Right atrium auricular region (tissue), 2 donors: ENCODE measurements around the gene ZNF346. TPM values are rescaled to one million over a fixed set of nuclear protein-coding genes. Genes with fewer than 3 reads are reported as not detected.
A peak's percentile ranks its signal among the peaks of the same experiment; 100 is the strongest.

Experiments used
- DNase-seq: peaks from one replicate; pipeline ENCODE4 v3.0.0-alpha.2; 2019; ENCODE audit warnings: low spot score
- H3K27ac ChIP-seq, 2 donors: fragments of 200-600 bp; sonication (generic); 1 replicate in 1 of 2; 2 replicates in 1 of 2; pipeline ENCODE4 v1.5.1; 2016 to 2019
- H3K27me3 ChIP-seq, 2 donors: fragments of 200-600 bp; sonication (generic); one replicate each; pipeline versions ENCODE4 v1.5.1 to v1.6.0; 2017 to 2019
- H3K36me3 ChIP-seq: fragments of 200-600 bp; sonication (generic); one replicate; pipeline ENCODE4 v1.5.1; 2016
- H3K4me1 ChIP-seq, 2 donors: fragments of 200-600 bp; sonication (generic); one replicate each; pipeline versions ENCODE4 v1.5.1 to v1.6.0; 2017 to 2019
- H3K4me3 ChIP-seq, 2 donors: fragments of 200-600 bp; sonication (generic); 1 replicate in 1 of 2; 2 replicates in 1 of 2; pipeline ENCODE4 v1.5.1; 2017 to 2019; ENCODE audit warnings: mild to moderate bottlenecking in 1 of 2, moderate library complexity in 1 of 2
- H3K9me3 ChIP-seq, 2 donors: fragments of 200-600 bp; sonication (generic); one replicate each; pipeline ENCODE4 v1.5.1; 2019
- CTCF ChIP-seq, 2 donors: fragments of 200-600 bp; sonication (generic); IDR thresholded peaks; one replicate each; pipeline ENCODE4 v1.5.1; 2019; ENCODE audit warnings: antibody characterized with exemption in 2 of 2
- total RNA-seq, 2 donors: library from RNA; depleted of rRNA; stranded (reverse); fragments of >200 nt; gene quantifications; one replicate each; pipeline ENCODE4 v1.1.0, GENCODE V29; 2016

The ZNF346 gene
- total RNA-seq, 2 donors from 2014 or later = 8.5 TPM

- H3K4me1 ChIP-seq = peaks cover 0 to 21% of the 10 kb centered on the region in 2 donors
- TF ChIP-seq CTCF (IDR thresholded peaks at IDR 0.05) = peak; percentile 18 to 66
- DNase-seq = no peak
- H3K27me3 ChIP-seq = no peaks in the 10 kb centered on the region
- no peaks in the 10 kb centered on the region for H3K36me3 ChIP-seq
- no peaks in the 10 kb centered on the region for H3K9me3 ChIP-seq
- H3K4me3 ChIP-seq = peak within 1 kb of the TSS; percentile 10 to 49
- H3K27ac ChIP-seq = no peak within 1 kb of the TSS
These were observed 64.3 kb downstream of the ZNF346 start, which contains the start of gene FGFR4 for GRCh38 chr5:177086654-177087397. FGFR4 (plus strand) TSS chr5:177086915; CDS start chr5:177089603, 2,688 bp downstream.

DNA sequence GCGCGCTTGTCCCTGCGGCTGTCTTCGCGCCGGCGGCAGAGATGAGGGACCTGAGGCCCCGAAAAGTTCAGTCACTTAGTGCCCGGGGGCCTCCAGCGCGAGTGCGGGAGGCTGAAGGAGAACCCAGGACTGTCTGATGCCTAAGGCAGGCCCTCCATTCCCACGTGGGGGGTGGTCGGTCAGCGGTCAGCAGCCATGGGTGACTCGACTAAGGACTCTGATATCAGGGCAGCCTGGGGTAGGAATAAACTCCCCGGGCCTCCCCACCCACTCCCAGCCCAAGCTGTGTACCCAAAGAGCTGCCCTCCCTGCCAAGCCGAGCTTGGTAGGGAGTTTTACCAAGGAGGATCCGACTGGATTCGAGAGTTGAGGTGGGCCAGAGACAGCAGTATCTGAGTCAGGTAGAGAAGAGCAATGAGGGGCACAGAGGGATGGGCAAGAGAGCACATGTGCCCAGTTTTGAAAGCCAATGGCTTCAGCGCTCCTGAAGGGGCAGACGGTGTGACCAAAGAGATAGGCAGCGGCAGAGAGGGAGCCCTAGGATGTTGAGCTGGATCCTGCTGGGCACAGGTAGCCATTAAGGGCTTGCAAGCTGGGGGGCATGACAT is 65.0 kb downstream of the ZNF346 start:
- H3K4me1 ChIP-seq = peaks cover 0 to 21% of the 10 kb centered on the region in 2 donors

DNA sequence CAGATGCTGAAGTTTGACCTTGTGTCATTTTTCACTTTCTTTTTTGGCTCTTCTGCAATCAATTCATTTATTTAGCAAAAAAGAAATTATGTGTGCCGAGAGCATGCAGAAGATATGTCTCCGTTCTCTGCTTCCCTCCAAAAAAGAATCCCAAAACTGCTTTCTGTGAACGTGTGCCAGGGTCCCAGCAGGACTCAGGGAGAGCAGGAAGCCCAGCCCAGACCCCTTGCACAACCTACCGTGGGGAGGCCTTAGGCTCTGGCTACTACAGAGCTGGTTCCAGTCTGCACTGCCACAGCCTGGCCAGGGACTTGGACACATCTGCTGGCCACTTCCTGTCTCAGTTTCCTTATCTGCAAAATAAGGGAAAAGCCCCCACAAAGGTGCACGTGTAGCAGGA is 66.6 kb downstream of the ZNF346 start:
- H3K9me3 ChIP-seq = no peaks in the 10 kb centered on the region
- H3K4me3 ChIP-seq = no peak overlapping the region
- peak; percentile 66 for DNase-seq
- H3K36me3 ChIP-seq = no peaks in the 10 kb centered on the region
- H3K27me3 ChIP-seq = no peaks in the 10 kb centered on the region
- peaks cover 0 to 25% of the 10 kb centered on the region in 2 donors for H3K4me1 ChIP-seq
- no peak for TF ChIP-seq CTCF (IDR thresholded peaks at IDR 0.05)
- no peak overlapping the region for H3K27ac ChIP-seq

More for the DNA sequence above, 65.0 kb downstream of the ZNF346 start:
- TF ChIP-seq CTCF (IDR thresholded peaks at IDR 0.05) = no peak
- no peaks in the 10 kb centered on the region for H3K27me3 ChIP-seq
- DNase-seq = no peak
- no peaks in the 10 kb centered on the region for H3K36me3 ChIP-seq
- no peaks in the 10 kb centered on the region for H3K9me3 ChIP-seq
- H3K4me3 ChIP-seq = peak overlapping the region in 1 of 2 donors; percentile 49
- no peak overlapping the region for H3K27ac ChIP-seq

- no peak for DNase-seq
- H3K9me3 ChIP-seq = no peaks in the 10 kb centered on the region
- no peaks in the 10 kb centered on the region for H3K27me3 ChIP-seq
- H3K36me3 ChIP-seq = no peaks in the 10 kb centered on the region
- no peak overlapping the region for H3K27ac ChIP-seq
- no peak for TF ChIP-seq CTCF (IDR thresholded peaks at IDR 0.05)
- H3K4me3 ChIP-seq = no peak overlapping the region
- peaks cover 0 to 34% of the 10 kb centered on the region in 2 donors for H3K4me1 ChIP-seq
These were observed 67.5 kb downstream of the ZNF346 start for GRCh38 chr5:177089825-177090641.

GRCh38 chr5:177090813-177091212 is 68.3 kb downstream of the ZNF346 start:
- H3K9me3 ChIP-seq = no peaks in the 10 kb centered on the region
- no peak for DNase-seq
- H3K4me3 ChIP-seq = no peak overlapping the region
- H3K27me3 ChIP-seq = no peaks in the 10 kb centered on the region
- H3K36me3 ChIP-seq = no peaks in the 10 kb centered on the region
- peaks cover 0 to 42% of the 10 kb centered on the region in 2 donors for H3K4me1 ChIP-seq
- H3K27ac ChIP-seq = no peak overlapping the region
- no peak for TF ChIP-seq CTCF (IDR thresholded peaks at IDR 0.05)
